Measurements from ENCODE around the gene USP40. TPM values are rescaled to one million over a fixed set of nuclear protein-coding genes. Genes with fewer than 3 reads are reported as not detected.

Gene USP40
- total and polyA plus RNA-seq, 8 donors: 17.2 to 34.7 (median 22.7) TPM

DNA sequence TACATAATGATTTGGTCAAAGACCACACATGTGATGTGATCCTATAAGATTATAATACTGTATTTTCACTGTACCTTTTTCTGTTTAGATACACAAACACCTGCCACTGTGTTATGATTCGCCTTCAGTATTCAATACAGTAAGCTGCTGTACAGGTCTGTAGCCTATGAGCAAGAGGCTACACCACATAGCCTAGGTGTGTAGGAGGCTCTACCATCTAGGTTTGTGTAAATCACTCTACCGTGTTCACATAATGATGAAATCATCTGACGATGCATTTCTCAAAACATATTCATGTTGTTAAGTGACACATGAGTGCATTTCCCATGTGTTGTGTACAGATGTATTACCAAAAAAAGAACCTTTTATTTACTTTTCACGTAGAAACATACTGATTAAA is 74.5 kb downstream of the USP40 start:
- Histone ChIP-seq H3K27ac (no peak overlapping the region), H3K27me3 (no peaks in the 10 kb centered on the region), H3K4me1 (peaks cover 0 to 8% (median 0%) of the 10 kb centered on the region in 3 donors), H3K9me3 (no peaks in the 10 kb centered on the region), H3K36me3 (peaks cover 0 to 43% (median 5%) of the 10 kb centered on the region in 3 donors), H3K4me3 (no peak overlapping the region)
- 86% methylated on average over 4 of the region's 4 CpGs for WGBS, 2 donors
- TF ChIP-seq, protein P1, sequence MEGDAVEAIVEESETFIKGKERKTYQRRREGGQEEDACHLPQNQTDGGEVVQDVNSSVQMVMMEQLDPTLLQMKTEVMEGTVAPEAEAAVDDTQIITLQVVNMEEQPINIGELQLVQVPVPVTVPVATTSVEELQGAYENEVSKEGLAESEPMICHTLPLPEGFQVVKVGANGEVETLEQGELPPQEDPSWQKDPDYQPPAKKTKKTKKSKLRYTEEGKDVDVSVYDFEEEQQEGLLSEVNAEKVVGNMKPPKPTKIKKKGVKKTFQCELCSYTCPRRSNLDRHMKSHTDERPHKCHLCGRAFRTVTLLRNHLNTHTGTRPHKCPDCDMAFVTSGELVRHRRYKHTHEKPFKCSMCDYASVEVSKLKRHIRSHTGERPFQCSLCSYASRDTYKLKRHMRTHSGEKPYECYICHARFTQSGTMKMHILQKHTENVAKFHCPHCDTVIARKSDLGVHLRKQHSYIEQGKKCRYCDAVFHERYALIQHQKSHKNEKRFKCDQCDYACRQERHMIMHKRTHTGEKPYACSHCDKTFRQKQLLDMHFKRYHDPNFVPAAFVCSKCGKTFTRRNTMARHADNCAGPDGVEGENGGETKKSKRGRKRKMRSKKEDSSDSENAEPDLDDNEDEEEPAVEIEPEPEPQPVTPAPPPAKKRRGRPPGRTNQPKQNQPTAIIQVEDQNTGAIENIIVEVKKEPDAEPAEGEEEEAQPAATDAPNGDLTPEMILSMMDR (IDR thresholded peaks at IDR 0.05): no peak
- DNase-seq (no peak), ATAC-seq (no peak), FAIRE-seq (no peak)
- intact Hi-C loops (cut with DNase I): no loop called here

GRCh38 chr2:233491326-233491725 is 75.3 kb downstream of the USP40 start:
- H3K27ac ChIP-seq: no peak overlapping the region
- no peak for FAIRE-seq
- 88 to 89% methylated on average over 3 of the region's 3 CpGs for WGBS, 2 donors
- no peaks in the 10 kb centered on the region for H3K9me3 ChIP-seq
- no peak for DNase-seq
- intact Hi-C loops (cut with DNase I): no loop called here
- H3K4me3 ChIP-seq: no peak overlapping the region
- TF ChIP-seq, protein P1 (IDR thresholded peaks at IDR 0.05): no peak
- no peaks in the 10 kb centered on the region for H3K27me3 ChIP-seq
- H3K4me1 ChIP-seq: peaks cover 0 to 8% (median 0%) of the 10 kb centered on the region in 3 donors
- peaks cover 0 to 43% (median 5%) of the 10 kb centered on the region in 3 donors for H3K36me3 ChIP-seq
- ATAC-seq: no peak

DNA sequence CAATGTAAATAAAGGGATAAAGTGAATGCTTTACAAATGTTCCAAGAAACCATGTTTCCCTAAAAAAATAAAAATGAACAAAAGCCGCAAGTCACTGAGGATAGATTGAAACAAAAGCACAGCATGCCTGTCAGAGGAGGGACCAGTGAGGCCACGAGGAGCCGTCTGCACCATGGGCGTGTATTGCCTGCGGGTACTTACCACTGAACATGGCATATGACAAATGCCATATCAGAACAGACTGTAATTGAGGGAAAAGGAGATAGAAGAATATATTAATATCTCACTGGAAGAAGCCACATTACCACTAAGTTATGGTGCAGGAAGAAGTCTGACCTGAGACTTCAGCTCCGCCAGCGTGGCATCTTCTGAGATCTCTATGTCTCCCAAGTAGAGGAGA is 75.8 kb downstream of the USP40 start:
- no peak for ATAC-seq
- TF ChIP-seq, protein P1 (IDR thresholded peaks at IDR 0.05): no peak
- Histone ChIP-seq H3K4me1 (peaks cover 0 to 8% (median 0%) of the 10 kb centered on the region in 3 donors), H3K27ac (no peak overlapping the region), H3K4me3 (no peak overlapping the region), H3K27me3 (no peaks in the 10 kb centered on the region), H3K36me3 (peaks cover 0 to 41% (median 5%) of the 10 kb centered on the region in 3 donors), H3K9me3 (no peaks in the 10 kb centered on the region)
- 97 to 98% methylated on average over 7 of the region's 7 CpGs for WGBS, 2 donors
- intact Hi-C loops (cut with DNase I): no loop called here
- FAIRE-seq: no peak
- DNase-seq: no peak

DNA sequence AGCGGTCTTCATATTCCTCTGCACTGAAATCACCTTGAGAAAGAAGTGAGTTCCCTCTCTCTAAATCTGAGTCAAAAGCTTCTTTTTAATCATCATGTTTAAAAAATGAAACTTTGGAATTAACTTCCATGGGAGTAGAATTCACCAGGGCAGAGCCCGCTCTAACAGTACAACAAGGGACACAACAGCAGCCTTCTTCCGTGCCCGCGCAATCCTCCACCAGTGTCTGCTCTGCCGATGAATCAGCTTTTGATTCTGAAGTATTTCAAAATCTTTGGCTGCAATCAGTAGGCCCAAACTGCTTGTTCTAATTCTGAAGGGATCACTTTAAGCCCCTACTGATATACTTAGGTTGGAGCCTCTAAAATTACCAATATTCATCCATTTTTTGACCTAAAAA is 76.9 kb downstream of the USP40 start:
- no peaks in the 10 kb centered on the region for H3K9me3 ChIP-seq
- no peak overlapping the region for H3K4me3 ChIP-seq
- intact Hi-C loops (cut with DNase I): no loop called here
- ATAC-seq (peak in 1 of 4 donors; percentile 24), FAIRE-seq (no peak), DNase-seq (no peak)
- H3K4me1 ChIP-seq: peaks cover 0 to 8% (median 0%) of the 10 kb centered on the region in 3 donors
- H3K36me3 ChIP-seq: peaks cover 0 to 37% (median 5%) of the 10 kb centered on the region in 3 donors
- WGBS, 2 donors: 97 to 98% methylated on average over 6 of the region's 6 CpGs
- H3K27ac ChIP-seq: no peak overlapping the region
- H3K27me3 ChIP-seq: no peaks in the 10 kb centered on the region
- TF ChIP-seq, protein P1 (IDR thresholded peaks at IDR 0.05): no peak

- TF ChIP-seq, protein P1 (IDR thresholded peaks at IDR 0.05): no peak
- Histone ChIP-seq H3K4me3 (no peak overlapping the region), H3K27me3 (no peaks in the 10 kb centered on the region), H3K36me3 (peaks cover 0 to 43% (median 5%) of the 10 kb centered on the region in 3 donors), H3K4me1 (peaks cover 0 to 8% (median 0%) of the 10 kb centered on the region in 3 donors), H3K9me3 (no peaks in the 10 kb centered on the region), H3K27ac (no peak overlapping the region)
- DNase-seq: no peak
- 90 to 94% methylated on average over 10 of the region's 10 CpGs for WGBS, 2 donors
- no peak for ATAC-seq
- intact Hi-C loops (cut with DNase I): no loop called here
- no peak for FAIRE-seq
Measured at GRCh38 chr2:233489143-233489542, 77.4 kb downstream of the USP40 start.
